ENCODE results near the gene KCTD2. TPM values are rescaled to one million over a fixed set of nuclear protein-coding genes. Genes with fewer than 3 reads are reported as not detected.

KCTD2 gene
- total and polyA plus RNA-seq, 2 of the 13 experiments (the other 11 are each of a cell fraction or from before 2014, with no cell fraction given), result 28.3 to 32.6 TPM

DNA sequence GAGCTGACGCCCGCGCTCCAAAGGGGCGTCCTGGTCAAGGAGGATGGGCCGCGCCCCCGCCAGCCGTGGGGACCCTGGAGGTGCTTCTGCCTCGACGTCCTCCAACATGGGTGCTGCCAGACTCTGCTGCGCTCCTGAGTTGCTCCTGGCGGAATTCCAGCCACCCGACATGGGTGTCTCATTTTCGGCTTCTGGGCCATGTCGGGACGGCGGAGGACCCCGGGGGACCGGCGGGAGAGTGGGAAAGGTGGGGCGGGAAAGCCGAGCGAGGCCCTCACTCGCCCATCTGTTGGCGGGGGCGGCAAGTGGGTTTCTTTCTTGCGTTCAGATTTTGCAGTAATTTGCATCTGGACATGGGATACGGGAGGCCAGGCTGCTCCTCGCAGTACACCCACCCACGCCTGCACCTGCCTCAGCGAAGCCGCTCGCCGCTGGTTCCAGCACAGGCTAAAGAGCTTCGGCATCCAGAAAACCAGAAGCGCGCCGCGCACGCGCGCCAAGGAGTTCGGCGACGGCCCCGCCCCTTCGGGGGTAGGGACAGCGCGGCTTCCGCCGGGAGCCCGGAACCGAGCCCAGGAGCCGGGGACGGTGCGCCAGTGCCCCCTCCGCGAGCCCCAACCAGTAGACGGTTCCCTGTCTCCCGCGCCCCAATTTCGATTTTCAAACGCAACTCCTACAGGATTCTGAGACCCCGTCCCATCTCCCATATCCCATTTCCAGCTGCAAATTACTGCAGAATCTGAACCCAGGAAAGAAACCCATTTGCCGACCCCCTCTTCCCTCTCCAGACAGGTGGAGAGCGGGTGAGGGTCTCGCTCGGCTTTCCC is 62.6 kb downstream of the KCTD2 start, which contains the start of gene ARMC7 (continued):
- 0 out of 2 replicates have a peak, but pooled peaks have one; percentile 54 for TF ChIP-seq ZNF136 (CRISPR knock-in tag; IDR thresholded peaks at IDR 0.05; ENCODE audit: low read depth)
- peak; percentile 84 for TF ChIP-seq SAP130 (CRISPR knock-in tag; IDR thresholded peaks at IDR 0.05; ENCODE audit: low read depth)
- TF ChIP-seq CCDC6 (CRISPR knock-in tag; IDR thresholded peaks at IDR 0.05), result peak; percentile 68; the same call in 1 of the 2 replicates
- 0 out of 2 replicates have a peak, but pooled peaks have one; percentile 5 for TF ChIP-seq TGIF2 (CRISPR knock-in tag; IDR thresholded peaks at IDR 0.05)
- no peak; the same call in 1 of the 2 replicates for TF ChIP-seq THAP8 (CRISPR knock-in tag; IDR thresholded peaks at IDR 0.05; ENCODE audit: borderline replicate concordance)
- 0 out of 2 replicates have a peak, but pooled peaks have one; percentile 65 for TF ChIP-seq MXD4 (CRISPR knock-in tag; IDR thresholded peaks at IDR 0.05)
- TF ChIP-seq KLF6 (CRISPR knock-in tag; IDR thresholded peaks at IDR 0.05), result peak; percentile 32; the same call in 1 of the 2 replicates
- 0 out of 2 replicates have a peak, but pooled peaks have one; percentile 25 for TF ChIP-seq ZFP1 (CRISPR knock-in tag; IDR thresholded peaks at IDR 0.05)
- TF ChIP-seq XRCC5 (optimal IDR thresholded peaks at IDR 0.05; ENCODE audit: low read length), result peak; percentile 75
- no peak; the same call in 1 of the 2 replicates for TF ChIP-seq EEA1 (CRISPR knock-in tag; IDR thresholded peaks at IDR 0.05; ENCODE audit: borderline replicate concordance)
- TF ChIP-seq ZFP36 (IDR thresholded peaks at IDR 0.05; ENCODE audit: borderline replicate concordance, low read depth, low read length, partially characterized antibody), result no peak
- TF ChIP-seq TAF1 (CRISPR knock-in tag; IDR thresholded peaks at IDR 0.05), result peak; percentile 73
- peak; percentile 22; the same call in 1 of the 2 replicates for TF ChIP-seq CBX5 (CRISPR knock-in tag; IDR thresholded peaks at IDR 0.05; ENCODE audit: borderline replicate concordance)
- TF ChIP-seq ZNF383 (CRISPR knock-in tag; IDR thresholded peaks at IDR 0.05; ENCODE audit: borderline replicate concordance), result no peak
- no peak for TF ChIP-seq NPAS2 (CRISPR knock-in tag; IDR thresholded peaks at IDR 0.05; ENCODE audit: borderline replicate concordance)
- TF ChIP-seq ZNF724P (CRISPR knock-in tag; IDR thresholded peaks at IDR 0.05; ENCODE audit: borderline replicate concordance), result 0 out of 2 replicates have a peak, but pooled peaks have one; percentile 16
- TF ChIP-seq ZNF350 (CRISPR knock-in tag; IDR thresholded peaks at IDR 0.05; ENCODE audit: borderline replicate concordance, low read depth), result peak; percentile 17; the same call in 1 of the 2 replicates
- no peak for TF ChIP-seq MATR3 (CRISPR knock-in tag; IDR thresholded peaks at IDR 0.05)
- no peak for TF ChIP-seq TCF12 (IDR thresholded peaks at IDR 0.05)
- TF ChIP-seq TCF12 (CRISPR knock-in tag; IDR thresholded peaks at IDR 0.05), result 0 out of 2 replicates have a peak, but pooled peaks have one; percentile 50
- TF ChIP-seq, protein P1, sequence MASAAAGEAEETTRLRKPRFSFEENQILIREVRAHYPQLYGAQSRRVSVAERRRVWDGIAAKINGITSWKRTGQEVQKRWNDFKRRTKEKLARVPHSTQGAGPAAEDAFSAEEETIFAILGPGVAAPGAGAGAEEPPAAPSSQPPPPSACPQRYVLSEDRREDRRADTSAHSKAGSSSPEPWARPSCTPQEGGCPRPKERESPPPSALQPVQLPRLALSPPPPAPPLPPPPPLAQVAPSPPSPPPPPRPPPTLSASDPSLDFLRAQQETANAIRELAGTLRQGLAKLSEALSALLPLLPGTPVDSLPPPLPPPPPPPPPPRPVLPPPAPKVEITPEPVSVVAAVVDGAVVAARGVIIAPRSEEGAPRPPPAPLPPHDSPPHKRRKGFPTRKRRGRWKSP (CRISPR knock-in tag; IDR thresholded peaks at IDR 0.05), result 0 out of 2 replicates have a peak, but pooled peaks have one; percentile 26
- peak; percentile 43 for TF ChIP-seq ASH2L (IDR thresholded peaks at IDR 0.05; ENCODE audit: insufficient read length, low read depth, low read length)
- peak; percentile 63 to 66; a peak in 3 of 4 replicates for TF ChIP-seq HMGXB4 (CRISPR knock-in tag; IDR thresholded peaks at IDR 0.05; ENCODE audit: borderline replicate concordance in 1 of 2, low read depth in 1 of 2)
- TF ChIP-seq TCF7L2 (IDR thresholded peaks at IDR 0.05; ENCODE audit: low read depth, low read length), result no peak

Data from HepG2 (cell line).